Muscle of leg (tissue), 16 donors: ENCODE data around the gene KCNC1. TPM values are rescaled to one million over a fixed set of nuclear protein-coding genes. Genes with fewer than 3 reads are reported as not detected.

Source experiments
- DNase-seq: peaks from one replicate; pipeline ENCODE4 v3.0.0; 2013
- H3K27ac ChIP-seq: one replicate; pipeline ENCODE4 v1.5.1; 2013; ENCODE audit warnings: mild to moderate bottlenecking, low read length, control low read depth
- H3K27me3 ChIP-seq: one replicate; pipeline ENCODE4 v1.6.1; 2013; ENCODE audit warnings: low read length; ENCODE audit not compliant: control insufficient read depth, insufficient read depth
- H3K36me3 ChIP-seq: one replicate; pipeline ENCODE4 v1.6.1; 2013; ENCODE audit warnings: low read length; ENCODE audit not compliant: control insufficient read depth, insufficient read depth
- H3K4me1 ChIP-seq: one replicate; pipeline ENCODE4 v1.6.1; 2013; ENCODE audit warnings: low read length; ENCODE audit not compliant: control insufficient read depth, insufficient read depth
- H3K4me3 ChIP-seq: one replicate; pipeline ENCODE4 v1.5.1; 2013; ENCODE audit warnings: low read length, control low read depth
- H3K9me3 ChIP-seq: replicated peaks from 2 replicates; pipeline ENCODE4 v1.6.1; 2013; ENCODE audit warnings: low read depth, low read length; ENCODE audit not compliant: control insufficient read depth
- WGBS: methylation state at CpG from one replicate; pipeline ENCODE4 v1.1.5; 2013; ENCODE audit warnings: missing lambda C conversion rate; ENCODE audit not compliant: insufficient coverage; 5-methylcytosine and 5-hydroxymethylcytosine counted together
- long read RNA-seq, 11 donors: transcript quantifications; one replicate each; lab custom pipeline, GENCODE V29; 2026
- polyA plus RNA-seq, 8 donors: library from polyadenylated mRNA; unstranded; fragments of 120-200 nt; gene quantifications; one replicate each; pipeline versions ENCODE4 v1.2.1 to v1.2.3, GENCODE V29; 2013; ENCODE audit warnings: inconsistent platforms in 1 of 8, low replicate concordance in 1 of 8; ENCODE audit not compliant: insufficient read length in 8 of 8, insufficient read depth in 1 of 8
- total RNA-seq: library from RNA; stranded (reverse); fragments of 120-200 nt; gene quantifications from one replicate; pipeline ENCODE4 v1.2.4, GENCODE V29; 2013

The KCNC1 gene
- total RNA-seq (0.18 TPM), polyA plus RNA-seq (1 to 10 TPM in 4 of 8 donors, under 1 TPM in 4; 0.72 to 2.1 (median 1.1) TPM)
- long read RNA-seq, donor 1: 0 reads
- long read RNA-seq, donor 2: 0 reads
- long read RNA-seq, donor 3: 0 reads
- long read RNA-seq, donor 4, full-length matches to known transcripts: 1 of 1 reads
- long read RNA-seq, donor 4, partial matches to known transcripts: 0 of 1 reads
- long read RNA-seq, donor 4, other reads (novel, unspliced or antisense): 0 of 1 reads
- long read RNA-seq, donor 5, full-length matches to known transcripts: 1 of 1 reads
- long read RNA-seq, donor 5, partial matches to known transcripts: 0 of 1 reads
- long read RNA-seq, donor 5, other reads (novel, unspliced or antisense): 0 of 1 reads
- long read RNA-seq, donor 6: 0 reads
- long read RNA-seq, donor 7: 0 reads
- long read RNA-seq, donor 8: 0 reads
- long read RNA-seq, donor 9: 0 reads
- long read RNA-seq, donor 10, full-length matches to known transcripts: 1 of 1 reads
- long read RNA-seq, donor 10, partial matches to known transcripts: 0 of 1 reads
- long read RNA-seq, donor 10, other reads (novel, unspliced or antisense): 0 of 1 reads
- long read RNA-seq, donor 11, full-length matches to known transcripts: 1 of 1 reads
- long read RNA-seq, donor 11, partial matches to known transcripts: 0 of 1 reads
- long read RNA-seq, donor 11, other reads (novel, unspliced or antisense): 0 of 1 reads

DNA sequence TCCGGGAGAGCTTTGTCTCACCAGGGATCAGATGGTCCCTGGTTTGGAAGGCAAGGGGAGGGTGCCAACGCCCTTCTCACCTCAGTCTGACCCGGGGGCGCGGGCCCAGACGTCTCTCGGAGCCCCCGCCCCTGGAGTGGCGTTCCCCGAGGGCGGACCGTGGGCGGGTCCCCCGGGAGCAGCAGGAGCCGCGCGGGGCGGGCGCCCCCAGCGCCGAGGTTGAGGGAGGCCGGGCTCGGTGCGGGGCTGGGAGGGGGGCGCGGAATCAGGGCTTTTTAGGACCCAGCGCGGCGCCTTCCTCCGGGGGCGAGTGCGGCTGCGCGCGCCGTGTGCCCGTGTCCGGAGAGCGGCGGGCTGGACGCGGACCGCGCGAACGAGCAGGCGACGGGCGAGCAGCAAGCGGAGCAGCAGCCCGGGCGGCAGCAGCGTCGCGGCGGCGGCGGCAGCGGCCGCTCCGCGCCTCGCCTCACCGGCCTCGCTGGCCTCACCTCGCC lies at the start of gene KCNC1:
KCNC1 (plus strand) TSS at position 364 of the 494 bp plus-strand sequence. CDS start 1,222 bp downstream, outside the sequence.
- no peaks in the 10 kb centered on the region for H3K9me3 ChIP-seq
- WGBS: 0% methylated on average over 66 of the region's 66 CpGs
- DNase-seq: peak; percentile 65
- peak within 1 kb of the TSS; percentile 20 for H3K27ac ChIP-seq
- H3K27me3 ChIP-seq: peaks cover 60% of the 10 kb centered on the region
- peaks cover 4% of the 10 kb centered on the region for H3K36me3 ChIP-seq
- peak within 1 kb of the TSS; percentile 33 for H3K4me3 ChIP-seq
- peaks cover 30% of the 10 kb centered on the region for H3K4me1 ChIP-seq

GRCh38 chr11:17686231-17686980 lies 48.2 kb upstream of the KCNC1 start:
- no peak overlapping the region for H3K4me3 ChIP-seq
- H3K4me1 ChIP-seq: peaks cover 52% of the 10 kb centered on the region
- peak; percentile 77 for DNase-seq
- no peaks in the 10 kb centered on the region for H3K9me3 ChIP-seq
- peaks cover 3% of the 10 kb centered on the region for H3K27me3 ChIP-seq
- H3K27ac ChIP-seq: peak overlapping the region; percentile 65
- WGBS: 22% methylated on average over 3 of the region's 8 CpGs
- H3K36me3 ChIP-seq: no peaks in the 10 kb centered on the region

GRCh38 chr11:17687946-17688670 lies 46.5 kb upstream of the KCNC1 start:
- Histone ChIP-seq H3K27me3 (peaks cover 8% of the 10 kb centered on the region), H3K4me1 (peaks cover 61% of the 10 kb centered on the region), H3K27ac (peak overlapping the region; percentile 81), H3K36me3 (no peaks in the 10 kb centered on the region), H3K4me3 (no peak overlapping the region), H3K9me3 (no peaks in the 10 kb centered on the region)
- 73% methylated on average over 2 of the region's 18 CpGs for WGBS
- DNase-seq: peak; percentile 92

GRCh38 chr11:17691550-17691949 lies 43.0 kb upstream of the KCNC1 start:
- H3K36me3 ChIP-seq: no peaks in the 10 kb centered on the region
- no peaks in the 10 kb centered on the region for H3K9me3 ChIP-seq
- no peak overlapping the region for H3K4me3 ChIP-seq
- peaks cover 26% of the 10 kb centered on the region for H3K27me3 ChIP-seq
- no peak for DNase-seq
- peak overlapping the region; percentile 70 for H3K27ac ChIP-seq
- WGBS: no CpG with 5 or more reads among the region's 2 CpGs
- H3K4me1 ChIP-seq: peaks cover 63% of the 10 kb centered on the region

GRCh38 chr11:17691976-17692375 lies 42.6 kb upstream of the KCNC1 start:
- H3K4me1 ChIP-seq: peaks cover 63% of the 10 kb centered on the region
- H3K27me3 ChIP-seq: peaks cover 30% of the 10 kb centered on the region

GRCh38 chr11:17692931-17693330 lies 41.6 kb upstream of the KCNC1 start:
- Histone ChIP-seq H3K4me3 (no peak overlapping the region), H3K27me3 (peaks cover 34% of the 10 kb centered on the region), H3K27ac (no peak overlapping the region), H3K9me3 (no peaks in the 10 kb centered on the region), H3K4me1 (peaks cover 66% of the 10 kb centered on the region), H3K36me3 (no peaks in the 10 kb centered on the region)
- DNase-seq: no peak
- 86% methylated on average over 5 of the region's 7 CpGs for WGBS

More at GRCh38 chr11:17691976-17692375, 42.6 kb upstream of the KCNC1 start:
- H3K4me3 ChIP-seq: no peak overlapping the region
- peak; percentile 63 for DNase-seq
- 72% methylated on average over 6 of the region's 10 CpGs for WGBS
- H3K36me3 ChIP-seq: no peaks in the 10 kb centered on the region
- H3K9me3 ChIP-seq: no peaks in the 10 kb centered on the region
- peak overlapping the region; percentile 70 for H3K27ac ChIP-seq

DNA sequence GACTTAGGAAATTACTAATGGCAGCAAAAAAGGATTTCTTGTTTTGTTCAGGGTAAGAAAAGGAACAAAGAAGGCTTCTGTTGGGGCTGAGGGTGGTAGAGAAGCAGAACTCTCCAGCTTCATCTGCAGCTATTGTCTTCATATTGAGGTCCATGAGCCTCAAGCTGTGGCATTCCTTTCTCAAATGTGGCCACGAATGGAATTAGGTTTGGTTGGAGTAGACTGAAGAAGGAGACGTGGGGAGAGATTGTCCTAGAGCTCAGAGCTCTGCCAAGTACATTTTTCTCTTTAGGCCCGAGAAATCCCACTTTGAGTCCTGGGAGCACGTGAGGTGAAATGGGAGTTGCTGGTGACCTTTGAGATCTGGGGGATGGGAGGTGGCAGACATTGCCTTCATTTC lies 41.0 kb upstream of the KCNC1 start:
- no peaks in the 10 kb centered on the region for H3K36me3 ChIP-seq
- peaks cover 66% of the 10 kb centered on the region for H3K4me1 ChIP-seq
- no peak overlapping the region for H3K27ac ChIP-seq
- no peak overlapping the region for H3K4me3 ChIP-seq
- H3K9me3 ChIP-seq: no peaks in the 10 kb centered on the region
- no peak for DNase-seq
- H3K27me3 ChIP-seq: peaks cover 34% of the 10 kb centered on the region
- 91% methylated on average over 3 of the region's 4 CpGs for WGBS

- peaks cover 34% of the 10 kb centered on the region for H3K27me3 ChIP-seq
- no peaks in the 10 kb centered on the region for H3K36me3 ChIP-seq
- peaks cover 68% of the 10 kb centered on the region for H3K4me1 ChIP-seq
- H3K9me3 ChIP-seq: no peaks in the 10 kb centered on the region
- H3K27ac ChIP-seq: peak overlapping the region; percentile 39
- WGBS: 81% methylated on average over 6 of the region's 10 CpGs
- peak; percentile 68 for DNase-seq
- H3K4me3 ChIP-seq: no peak overlapping the region
Measured at GRCh38 chr11:17694494-17695110, 40.0 kb upstream of the KCNC1 start.
